HS-27A (cell line): ENCODE data around the gene BICRAL.
"Not testable (repeated sequence)": the region's sequence is repeated elsewhere in the genome, so short reads cannot be mapped to it uniquely, and the experiment has no call there.

ENCODE experiments used
- DNase-seq: peaks from one replicate; pipeline ENCODE4 v3.0.0-alpha.2; 2012; ENCODE audit warnings: low read depth, missing footprints

BICRAL gene

DNA sequence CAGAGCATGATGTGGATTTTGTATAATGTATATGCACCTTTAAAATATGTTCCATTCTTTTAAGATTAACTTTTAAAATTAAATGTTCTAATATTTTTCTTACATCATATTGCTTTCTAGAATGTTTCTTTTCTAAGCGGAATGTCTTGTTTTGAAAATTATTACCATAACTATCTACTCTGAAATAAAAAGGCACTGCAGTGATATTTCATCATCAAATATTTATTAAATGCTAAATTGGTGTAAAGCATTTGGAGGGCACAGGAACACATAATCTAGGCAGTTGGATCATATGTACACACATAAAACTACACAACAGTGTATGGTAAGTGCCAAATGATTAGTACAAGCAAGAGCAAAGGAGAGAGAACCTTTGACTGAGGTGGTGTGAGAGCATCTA lies 13.8 kb downstream of the BICRAL start:
- DNase-seq, result no peak

GRCh38 chr6:42796171-42796570 lies 14.3 kb downstream of the BICRAL start:
- DNase-seq, result no peak

DNA sequence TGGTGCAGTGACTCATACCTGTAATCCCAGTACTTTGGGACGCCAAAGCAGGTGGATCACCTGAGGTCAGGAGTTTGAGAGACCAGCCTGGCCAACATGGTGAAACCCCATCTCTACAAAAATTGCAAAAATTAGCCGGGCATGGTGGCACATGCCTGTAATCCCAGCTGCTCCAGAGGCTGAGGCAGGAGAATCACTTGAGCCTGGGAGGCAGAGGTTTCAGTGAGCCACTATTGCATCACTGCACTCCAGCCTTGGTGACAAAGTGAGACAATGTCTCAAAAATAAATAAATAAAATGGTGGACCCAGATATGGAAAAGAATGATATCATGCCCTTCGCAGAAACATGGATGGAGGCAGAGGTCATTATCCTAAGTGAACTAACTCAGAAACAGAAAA lies 15.8 kb downstream of the BICRAL start:
- DNase-seq, result not testable (repeated sequence)

DNA sequence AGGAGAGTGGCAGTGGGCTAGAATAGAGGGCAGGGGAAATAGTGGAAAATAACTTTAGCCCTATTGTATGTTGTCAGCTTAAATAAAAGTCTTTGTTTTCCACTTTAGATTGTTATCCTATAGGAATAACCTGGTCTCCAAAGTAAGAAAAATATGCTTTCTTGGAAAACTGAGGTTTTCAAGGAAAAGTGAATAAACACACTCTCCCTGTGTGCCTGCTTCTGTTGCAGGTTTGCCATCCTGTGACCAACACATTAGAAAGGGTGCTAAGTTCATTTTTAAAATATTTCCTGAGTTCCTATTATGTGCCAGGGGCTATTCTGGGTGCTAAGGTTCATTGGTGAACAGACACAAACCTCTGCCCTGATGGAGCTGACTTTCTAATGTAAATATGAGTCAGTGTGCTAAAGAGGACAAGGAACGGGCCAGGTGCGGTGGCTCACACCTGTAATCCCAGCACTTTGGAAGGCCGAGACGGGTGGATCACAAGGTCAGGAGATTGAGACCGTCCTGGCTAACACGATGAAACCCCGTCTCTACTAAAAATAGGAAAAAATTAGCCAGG lies 23.5 kb downstream of the BICRAL start:
- no peak for DNase-seq

DNA sequence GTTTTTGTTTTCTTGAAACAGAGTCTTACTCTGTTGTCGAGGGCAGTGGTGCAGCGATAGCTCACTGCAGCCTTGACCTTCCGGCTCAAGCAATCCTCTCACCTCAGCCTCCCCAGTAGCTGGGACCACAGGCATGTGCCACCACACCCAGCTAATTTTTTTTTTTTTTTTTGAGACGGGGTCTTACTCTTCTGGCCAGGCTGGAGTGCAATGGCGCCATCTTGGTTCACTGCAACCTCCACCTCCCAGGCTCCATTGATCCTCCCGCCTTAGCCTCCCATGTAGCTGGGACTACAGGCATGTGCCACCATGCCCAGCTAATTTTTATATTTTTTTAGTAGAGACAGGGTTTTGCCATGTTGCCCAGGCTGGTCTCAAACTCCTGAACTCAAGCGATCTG lies 24.5 kb downstream of the BICRAL start:
- DNase-seq, result not testable (repeated sequence)

- DNase-seq, result no peak
Observed at GRCh38 chr6:42808492-42809483, 26.9 kb downstream of the BICRAL start.

- DNase-seq, result no peak
Observed at GRCh38 chr6:42813074-42813645, 31.3 kb downstream of the BICRAL start.

DNA sequence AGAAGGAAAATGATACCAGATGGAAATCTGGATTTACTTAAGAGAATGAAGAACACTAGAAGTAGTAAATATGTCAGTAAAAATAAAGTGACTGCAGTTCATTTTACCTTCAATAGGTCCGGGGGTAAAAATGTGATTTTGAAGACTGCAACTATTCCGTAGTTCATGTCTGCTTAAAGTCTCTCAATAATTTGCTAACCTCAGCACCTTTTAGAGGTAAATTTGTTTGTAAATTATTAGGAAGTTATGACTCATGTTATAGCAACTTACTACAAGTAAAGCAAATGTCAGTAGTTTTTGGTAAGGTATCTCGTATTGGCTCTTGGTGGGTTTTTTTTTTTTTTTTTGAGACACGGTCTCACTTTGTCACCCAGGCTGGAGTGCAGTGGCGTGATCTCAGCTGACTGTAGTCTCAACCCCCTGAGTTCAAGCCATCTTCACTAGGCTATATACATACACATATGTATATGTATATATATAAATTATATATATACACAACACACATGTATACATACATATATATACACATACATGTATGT lies 32.1 kb downstream of the BICRAL start:
- no peak for DNase-seq

- DNase-seq, result not testable (repeated sequence)
Observed at GRCh38 chr6:42815726-42816125, 33.9 kb downstream of the BICRAL start.

GRCh38 chr6:42817907-42818306 lies 36.1 kb downstream of the BICRAL start:
- no peak for DNase-seq

GRCh38 chr6:42818416-42818815 lies 36.6 kb downstream of the BICRAL start:
- no peak for DNase-seq

DNA sequence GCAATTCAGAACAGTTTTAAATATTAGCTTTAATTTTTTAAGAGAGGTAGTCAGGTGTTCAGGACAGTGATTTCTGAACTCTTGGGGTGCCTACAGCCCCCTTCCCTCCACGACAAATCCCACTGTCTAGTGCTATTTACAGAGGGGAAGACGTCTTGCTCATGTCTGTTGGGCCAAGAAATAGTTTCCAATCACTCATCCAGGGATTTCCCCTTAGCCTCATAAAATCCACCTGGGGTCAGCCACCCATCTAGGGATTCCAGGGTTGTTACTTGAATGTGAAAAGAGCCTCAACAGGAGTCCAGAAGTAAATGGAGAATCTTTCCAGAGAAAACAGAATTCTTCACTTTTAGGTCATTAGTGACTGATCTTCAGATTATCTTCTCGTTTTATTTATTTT lies 37.0 kb downstream of the BICRAL start:
- no peak for DNase-seq

GRCh38 chr6:42819803-42820511 lies 38.1 kb downstream of the BICRAL start:
- no peak for DNase-seq

- no peak for DNase-seq
Observed at GRCh38 chr6:42820512-42821340, 38.9 kb downstream of the BICRAL start.

GRCh38 chr6:42821341-42821668 lies 39.5 kb downstream of the BICRAL start:
- no peak for DNase-seq

DNA sequence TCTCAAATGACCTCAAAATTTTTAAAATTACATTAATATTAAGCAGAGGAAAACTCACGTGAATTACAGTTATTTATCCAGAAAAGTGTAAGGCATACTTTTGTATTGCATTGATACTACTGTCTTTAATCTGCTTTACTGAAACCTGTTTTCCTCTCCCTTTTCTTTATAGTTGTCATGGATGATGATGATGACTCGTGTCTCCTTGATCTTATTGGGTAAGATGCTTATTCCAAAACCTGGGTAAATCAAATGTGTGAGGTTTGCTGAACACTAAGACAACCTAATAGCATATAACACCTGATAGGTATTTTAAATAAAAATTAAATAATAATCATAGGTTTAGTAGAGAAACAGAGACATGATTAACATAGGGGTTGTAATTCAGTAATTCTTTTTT lies 40.0 kb downstream of the BICRAL start:
- no peak for DNase-seq

DNA sequence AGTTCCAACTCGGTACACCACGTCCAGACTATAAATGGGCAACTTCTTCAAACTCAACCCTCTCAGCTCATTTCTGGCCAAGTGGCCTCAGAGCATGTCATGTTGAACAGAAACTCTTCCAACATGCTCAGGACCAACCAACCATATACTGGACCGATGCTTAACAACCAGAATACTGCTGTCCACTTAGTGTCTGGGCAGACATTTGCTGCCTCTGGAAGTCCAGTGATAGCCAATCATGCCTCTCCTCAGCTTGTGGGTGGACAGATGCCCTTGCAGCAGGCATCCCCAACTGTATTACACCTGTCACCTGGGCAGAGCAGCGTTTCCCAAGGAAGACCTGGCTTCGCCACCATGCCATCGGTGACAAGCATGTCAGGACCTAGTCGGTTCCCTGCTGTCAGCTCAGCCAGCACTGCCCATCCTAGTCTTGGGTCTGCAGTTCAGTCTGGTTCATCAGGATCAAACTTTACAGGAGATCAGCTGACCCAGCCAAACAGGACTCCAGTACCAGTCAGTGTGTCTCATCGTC lies 47.8 kb downstream of the BICRAL start:
- no peak for DNase-seq

GRCh38 chr6:42831237-42831636 lies 49.4 kb downstream of the BICRAL start:
- no peak for DNase-seq

- no peak for DNase-seq
Observed at GRCh38 chr6:42834056-42834455, 52.2 kb downstream of the BICRAL start.

DNA sequence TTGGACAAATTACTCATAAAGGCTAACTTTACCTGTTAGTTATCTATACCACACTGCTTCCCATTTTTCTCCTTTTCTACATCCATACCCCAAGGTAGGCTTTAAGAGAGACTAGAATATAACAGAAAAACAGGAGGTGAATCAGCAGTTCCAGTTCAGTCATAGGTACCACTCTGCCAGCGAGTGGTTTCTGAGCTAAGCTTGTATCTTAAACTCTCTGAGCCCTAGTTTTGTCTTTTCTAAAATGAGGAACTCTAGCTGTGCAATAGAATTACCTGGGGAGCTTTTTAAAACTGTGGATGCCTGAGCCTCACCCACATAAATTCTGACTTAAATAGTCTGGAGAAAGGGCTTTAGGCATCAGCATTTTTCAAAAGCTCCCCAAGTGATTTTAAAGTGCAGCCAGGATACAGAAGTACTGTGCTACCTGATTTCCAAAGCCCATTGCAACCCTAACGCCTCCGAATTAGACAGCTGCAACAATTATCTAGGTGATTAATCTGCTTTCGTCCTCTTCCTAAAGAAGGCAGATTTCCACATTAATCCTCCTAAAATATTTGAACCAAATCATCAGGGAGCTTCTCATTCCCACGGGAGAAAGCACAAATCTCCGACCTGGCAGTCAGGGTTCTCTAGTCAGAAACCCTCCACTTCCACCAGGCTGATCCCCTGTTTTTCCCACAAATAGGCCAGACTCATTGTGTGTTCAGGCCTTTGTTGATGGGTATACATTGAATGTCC lies 60.2 kb downstream of the BICRAL start:
- DNase-seq, result no peak

DNA sequence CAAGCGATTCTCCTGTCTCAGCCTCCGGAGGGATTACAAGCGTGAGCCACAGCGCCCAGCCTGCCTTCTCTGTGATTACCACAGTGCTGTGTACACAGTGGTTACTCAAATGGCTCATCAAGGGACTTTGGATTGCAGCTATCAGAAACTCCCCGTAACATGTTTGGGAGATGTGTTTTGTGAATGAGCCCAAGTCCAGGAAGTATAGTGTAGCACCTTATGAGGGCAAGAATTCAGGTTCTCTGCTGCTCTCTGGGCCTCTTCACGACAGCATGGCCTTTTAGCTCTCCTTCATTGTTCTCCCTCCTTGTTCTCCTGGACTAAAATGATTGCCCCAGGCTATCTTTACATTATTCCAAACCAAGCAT lies 63.5 kb downstream of the BICRAL start:
- DNase-seq, result no peak
